Measurements from ENCODE around the gene TPRN.
A peak's percentile ranks its signal among the peaks of the same experiment; 100 is the strongest.

TPRN gene

GRCh38 chr9:137205126-137206069 is 4.9 kb upstream of the TPRN start, which contains the start of the genes NDOR1 and TMEM203:
Gene NDOR1, plus strand, starts transcription at chr9:137205700. Its CDS starts 78 bp downstream, at chr9:137205778.
Gene TMEM203, minus strand, starts transcription at chr9:137205648. Its CDS starts 234 bp downstream, at chr9:137205414.
- DNase-seq: peak; percentile 85

GRCh38 chr9:137204731-137205125 is 4.2 kb upstream of the TPRN start:
- no peak for DNase-seq

- DNase-seq: no peak
These were observed 2.4 kb upstream of the TPRN start for GRCh38 chr9:137202966-137203365.

GRCh38 chr9:137201205-137201868 is 796 bp upstream of the TPRN start:
- no peak for DNase-seq

GRCh38 chr9:137199411-137200121 is 975 bp downstream of the TPRN start:
- DNase-seq: peak; percentile 34

GRCh38 chr9:137198902-137199283 is 1.6 kb downstream of the TPRN start:
- DNase-seq: no peak

- no peak for DNase-seq
These were observed 2.3 kb downstream of the TPRN start for GRCh38 chr9:137198051-137198901.

- DNase-seq: no peak
These were observed 4.9 kb downstream of the TPRN start for GRCh38 chr9:137195525-137196220.

- DNase-seq: no peak
These were observed 5.6 kb downstream of the TPRN start for GRCh38 chr9:137194909-137195308.

GRCh38 chr9:137194388-137194787 is 6.2 kb downstream of the TPRN start:
- no peak for DNase-seq

GRCh38 chr9:137193771-137194170 is 6.8 kb downstream of the TPRN start:
- DNase-seq: no peak

GRCh38 chr9:137192859-137193258 is 7.7 kb downstream of the TPRN start:
- DNase-seq: no peak

- DNase-seq: no peak
These were observed 8.1 kb downstream of the TPRN start for GRCh38 chr9:137192448-137192780.

GRCh38 chr9:137191691-137192447 is 8.7 kb downstream of the TPRN start:
- no peak for DNase-seq

- DNase-seq: no peak
These were observed 9.3 kb downstream of the TPRN start for GRCh38 chr9:137191245-137191644.

- no peak for DNase-seq
These were observed 10.2 kb downstream of the TPRN start for GRCh38 chr9:137190315-137190856.

GRCh38 chr9:137189297-137190295 is 10.9 kb downstream of the TPRN start:
- no peak for DNase-seq

- peak; percentile 91 for DNase-seq
These were observed 11.8 kb downstream of the TPRN start, which contains the start of the genes ANAPC2 and SSNA1 for GRCh38 chr9:137188490-137189296. Gene ANAPC2, minus strand, starts transcription at chr9:137188560. Its CDS starts 28 bp downstream, at chr9:137188532. Gene SSNA1, plus strand, starts transcription at chr9:137188676. Its CDS starts 51 bp downstream, at chr9:137188727.
